Suprapubic skin (tissue), 4 donors: ENCODE results near the gene ASB3.

Experiments
- CTCF ChIP-seq, 2 donors: fragments of 200-600 bp in 1 of 2; fragments of 450-650 bp in 1 of 2; sonication (generic) in 1 of 2; IDR thresholded peaks; one replicate each; pipeline ENCODE4 v1.5.1; 2016 to 2019; ENCODE audit warnings: antibody characterized with exemption in 2 of 2, mild to moderate bottlenecking in 1 of 2, moderate library complexity in 1 of 2
- EP300 ChIP-seq: sonication (generic); formaldehyde crosslinking; IDR thresholded peaks from one replicate; pipeline ENCODE4 v1.6.1; 2017; ENCODE audit warnings: antibody characterized with exemption
- POLR2A ChIP-seq, 2 donors: fragments of 450-650 bp; IDR thresholded peaks; one replicate each; pipeline ENCODE4 v1.6.1; 2017; ENCODE audit warnings: antibody characterized with exemption in 2 of 2, mild to moderate bottlenecking in 2 of 2, moderate library complexity in 2 of 2
- POLR2AphosphoS5 ChIP-seq, 3 donors: sonication (generic); formaldehyde crosslinking; IDR thresholded peaks; one replicate each; pipeline ENCODE4 v1.6.1; 2017; ENCODE audit warnings: antibody characterized with exemption in 3 of 3

GRCh38 chr2:53635694-53636093 lies 151.1 kb downstream of the ASB3 start:
- TF ChIP-seq CTCF (IDR thresholded peaks at IDR 0.05), result no peak
- no peak for TF ChIP-seq POLR2A (IDR thresholded peaks at IDR 0.05)
- TF ChIP-seq POLR2AphosphoS5 (IDR thresholded peaks at IDR 0.05), result no peak
- no peak for TF ChIP-seq EP300
